Erythroblast (primary cell): Measurements from ENCODE around the gene UTP14C.

Source experiments
- GATA1 ChIP-seq: IDR thresholded peaks from 2 replicates; pipeline ENCODE4 v1.6.1; 2011; ENCODE audit warnings: low read depth, mild to moderate bottlenecking, control low read depth, low read length, moderate library complexity
- POLR2A ChIP-seq: IDR thresholded peaks from 2 replicates; pipeline ENCODE4 v1.6.1; 2011; ENCODE audit warnings: mild to moderate bottlenecking, low read length

DNA sequence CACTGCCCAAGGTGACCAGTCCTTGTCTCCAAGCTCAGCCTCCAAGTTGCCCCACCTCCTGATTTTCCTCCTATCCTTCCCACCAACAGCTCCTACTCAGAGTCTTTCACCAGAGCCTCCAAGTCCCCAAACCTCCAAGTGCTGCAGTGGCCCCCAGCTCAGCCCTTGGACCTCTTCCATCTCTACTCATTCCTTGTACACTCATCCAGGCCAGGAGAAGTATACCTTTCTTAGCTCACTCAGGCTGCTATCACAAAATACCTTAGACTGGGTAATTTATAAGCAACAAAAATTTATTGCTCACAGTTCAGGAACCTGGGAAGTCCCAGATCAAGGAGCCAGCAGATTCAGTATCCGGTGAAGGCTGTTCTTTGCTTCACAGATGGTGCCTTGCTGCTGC is 24.6 kb upstream of the UTP14C start:
- TF ChIP-seq POLR2A (no peak), GATA1 (no peak)
